Measurements from ENCODE around the gene CATSPERE.

The CATSPERE gene

DNA sequence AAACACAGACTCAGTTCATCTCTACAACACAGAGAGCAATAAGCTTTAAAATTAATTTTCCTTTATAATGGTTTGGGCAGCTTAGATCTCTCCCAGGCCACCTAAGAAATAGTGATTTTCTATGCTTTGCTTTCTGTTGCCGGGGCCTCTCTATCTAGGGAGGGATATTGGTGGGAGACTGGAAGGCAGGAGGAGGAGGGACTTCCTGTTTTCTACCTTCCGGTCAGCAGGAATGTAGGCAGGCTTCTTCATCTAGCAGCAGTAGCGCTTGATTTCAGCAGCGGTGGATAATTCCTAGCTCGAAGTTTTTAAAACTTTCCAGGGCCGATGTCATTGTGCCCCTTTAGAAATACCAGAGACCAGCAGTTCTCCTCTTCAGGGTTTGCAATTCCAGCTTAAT, 186.7 kb downstream of the CATSPERE start:
- Histone ChIP-seq H3K36me3 (ENCODE audit: low read depth) (no peaks in the 10 kb centered on the region), H3K27ac (ENCODE audit: poor library complexity, severe bottlenecking) (no peak overlapping the region), H3K4me3 (ENCODE audit: severe bottlenecking) (no peak overlapping the region), H3K27me3 (ENCODE audit: insufficient read depth, poor library complexity, severe bottlenecking) (no peaks in the 10 kb centered on the region), H3K4me1 (ENCODE audit: insufficient read depth, poor library complexity, severe bottlenecking) (no peaks in the 10 kb centered on the region), H3K9me3 (ENCODE audit: severe bottlenecking) (no peaks in the 10 kb centered on the region)
- no peak for ATAC-seq (ENCODE audit: low read depth)
- DNase-seq (ENCODE audit: low spot score) = no peak
- TF ChIP-seq, protein P1, sequence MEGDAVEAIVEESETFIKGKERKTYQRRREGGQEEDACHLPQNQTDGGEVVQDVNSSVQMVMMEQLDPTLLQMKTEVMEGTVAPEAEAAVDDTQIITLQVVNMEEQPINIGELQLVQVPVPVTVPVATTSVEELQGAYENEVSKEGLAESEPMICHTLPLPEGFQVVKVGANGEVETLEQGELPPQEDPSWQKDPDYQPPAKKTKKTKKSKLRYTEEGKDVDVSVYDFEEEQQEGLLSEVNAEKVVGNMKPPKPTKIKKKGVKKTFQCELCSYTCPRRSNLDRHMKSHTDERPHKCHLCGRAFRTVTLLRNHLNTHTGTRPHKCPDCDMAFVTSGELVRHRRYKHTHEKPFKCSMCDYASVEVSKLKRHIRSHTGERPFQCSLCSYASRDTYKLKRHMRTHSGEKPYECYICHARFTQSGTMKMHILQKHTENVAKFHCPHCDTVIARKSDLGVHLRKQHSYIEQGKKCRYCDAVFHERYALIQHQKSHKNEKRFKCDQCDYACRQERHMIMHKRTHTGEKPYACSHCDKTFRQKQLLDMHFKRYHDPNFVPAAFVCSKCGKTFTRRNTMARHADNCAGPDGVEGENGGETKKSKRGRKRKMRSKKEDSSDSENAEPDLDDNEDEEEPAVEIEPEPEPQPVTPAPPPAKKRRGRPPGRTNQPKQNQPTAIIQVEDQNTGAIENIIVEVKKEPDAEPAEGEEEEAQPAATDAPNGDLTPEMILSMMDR (IDR thresholded peaks at IDR 0.05; ENCODE audit: poor library complexity, severe bottlenecking) = no peak

DNA sequence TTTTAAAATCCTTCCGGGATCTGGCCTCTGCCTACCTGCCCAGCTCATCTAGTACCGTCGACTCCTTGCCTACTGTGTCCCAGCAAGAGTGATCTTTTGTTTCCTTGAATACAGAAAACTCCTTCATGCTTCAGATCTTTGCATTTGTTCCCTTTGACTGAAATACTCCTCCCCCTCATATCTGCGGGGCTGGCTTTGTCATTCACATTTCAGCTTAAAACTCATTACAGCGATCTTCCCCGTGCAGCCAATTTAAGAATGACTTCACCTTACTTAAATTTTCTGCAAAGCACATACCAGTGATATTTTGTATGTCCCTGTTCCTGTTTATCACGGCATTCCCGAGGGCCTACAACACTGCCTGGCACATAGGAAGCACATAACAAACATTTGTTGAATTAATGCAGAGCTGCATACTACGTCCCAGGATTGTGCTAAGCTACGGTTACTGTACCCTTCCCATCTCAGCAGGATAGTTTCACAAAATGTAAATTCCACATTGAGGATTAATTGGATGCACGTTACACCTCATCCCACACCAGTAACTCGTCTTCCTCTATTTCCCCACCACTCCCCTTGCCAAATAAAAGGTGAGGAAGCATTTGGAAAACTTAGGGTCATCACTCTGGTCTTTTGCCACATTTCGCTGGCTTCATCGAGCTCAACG, 191.0 kb downstream of the CATSPERE start:
- no peak for DNase-seq (ENCODE audit: low spot score)
- Histone ChIP-seq H3K4me3 (ENCODE audit: severe bottlenecking) (peak overlapping the region; percentile 82), H3K27ac (ENCODE audit: poor library complexity, severe bottlenecking) (peak overlapping the region; percentile 60), H3K4me1 (ENCODE audit: insufficient read depth, poor library complexity, severe bottlenecking) (peaks cover 9% of the 10 kb centered on the region), H3K36me3 (ENCODE audit: low read depth) (peaks cover 7% of the 10 kb centered on the region), H3K27me3 (ENCODE audit: insufficient read depth, poor library complexity, severe bottlenecking) (no peaks in the 10 kb centered on the region), H3K9me3 (ENCODE audit: severe bottlenecking) (no peaks in the 10 kb centered on the region)
- no peak for ATAC-seq (ENCODE audit: low read depth)
- TF ChIP-seq, protein P1 (IDR thresholded peaks at IDR 0.05; ENCODE audit: poor library complexity, severe bottlenecking) = no peak

DNA sequence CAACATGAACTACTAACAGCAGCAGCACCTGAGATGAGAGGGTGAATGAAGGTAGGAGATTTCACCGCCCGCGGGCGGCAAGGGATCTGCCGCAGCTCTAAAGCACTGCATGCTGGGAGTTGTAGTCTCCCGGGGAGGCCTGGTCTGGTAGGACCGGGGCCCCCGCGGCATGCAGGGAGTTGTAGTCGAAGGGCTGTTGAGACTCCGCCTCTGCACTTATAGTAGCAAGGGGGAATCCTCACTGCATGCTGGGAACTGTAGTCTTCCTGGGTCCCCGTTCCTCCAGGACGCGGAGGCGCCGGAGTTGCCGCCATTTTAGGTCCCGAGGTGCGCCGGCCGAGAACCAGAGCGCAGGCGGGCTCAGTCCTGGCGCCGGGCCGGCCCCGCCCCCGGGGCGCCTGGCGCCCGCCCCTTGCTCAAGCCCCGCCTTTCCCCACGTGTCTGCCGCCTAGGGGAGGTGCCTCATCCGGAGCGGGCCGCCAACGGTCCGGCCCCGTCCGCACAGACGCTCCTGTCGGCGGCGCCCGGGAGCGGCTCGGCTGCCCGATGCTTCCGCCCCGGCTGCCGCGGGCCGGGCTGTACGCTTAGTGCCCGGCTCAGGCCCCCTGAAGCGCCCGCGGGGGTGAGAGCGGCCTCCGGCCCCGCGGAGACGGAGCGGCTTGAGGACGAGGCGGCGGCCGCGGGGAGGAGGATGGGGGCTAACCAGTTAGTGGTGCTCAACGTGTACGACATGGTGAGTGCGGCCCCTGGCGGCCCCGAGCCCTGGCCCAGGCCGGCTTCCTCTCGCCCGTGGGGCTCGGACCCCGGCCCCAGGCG, 191.8 kb downstream of the CATSPERE start, which contains the start of gene DESI2:
Gene DESI2, plus strand, starts transcription at position 504 of the 816 bp plus-strand sequence. Its CDS starts 188 bp downstream, at position 692.
- peak within 1 kb of the TSS; percentile 60 for H3K27ac ChIP-seq (ENCODE audit: poor library complexity, severe bottlenecking)
- peak; percentile 98 for DNase-seq (ENCODE audit: low spot score)

DNA sequence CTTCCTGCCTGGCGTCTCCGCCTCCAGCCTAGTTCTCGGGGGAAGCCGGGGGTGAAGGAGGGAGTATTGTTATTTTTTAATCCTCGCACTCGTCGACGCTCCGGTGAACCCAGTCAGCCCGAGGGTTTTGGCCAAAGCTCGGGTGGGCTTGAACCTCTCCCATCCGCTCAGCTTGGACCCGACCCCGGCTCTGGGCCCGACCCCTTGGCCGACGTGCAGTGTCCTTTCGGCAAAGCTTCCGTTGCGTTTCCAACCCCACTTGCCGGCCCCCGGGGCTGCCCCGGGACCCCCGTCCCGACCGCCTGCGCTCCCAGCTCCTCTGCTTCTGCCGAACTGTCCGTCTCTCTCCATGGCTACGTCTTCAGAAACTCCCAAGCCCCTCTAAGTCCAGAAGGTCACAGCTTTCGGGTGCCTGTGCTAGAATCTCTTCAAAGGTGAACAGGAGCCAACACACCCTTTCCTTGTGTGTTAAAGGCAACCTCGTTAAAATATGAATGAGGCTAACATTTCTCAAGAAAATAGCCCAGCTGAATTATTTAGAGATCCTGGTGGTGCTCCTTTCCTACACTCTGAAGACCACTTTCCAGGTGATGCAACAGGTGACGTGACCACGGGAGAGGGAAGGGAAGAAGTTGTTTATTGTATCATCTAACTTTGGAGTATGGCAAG, 192.5 kb downstream of the CATSPERE start:
- DNase-seq (ENCODE audit: low spot score) (peak; percentile 49), ATAC-seq (ENCODE audit: low read depth) (no peak)
- H3K4me1 ChIP-seq (ENCODE audit: insufficient read depth, poor library complexity, severe bottlenecking) = peaks cover 9% of the 10 kb centered on the region

More for the DNA sequence above, 191.8 kb downstream of the CATSPERE start, which contains the start of gene DESI2:
- peaks cover 9% of the 10 kb centered on the region for H3K4me1 ChIP-seq (ENCODE audit: insufficient read depth, poor library complexity, severe bottlenecking)
- TF ChIP-seq, protein P1 (IDR thresholded peaks at IDR 0.05; ENCODE audit: poor library complexity, severe bottlenecking) = peak; percentile 48
- H3K4me3 ChIP-seq (ENCODE audit: severe bottlenecking) = peak within 1 kb of the TSS; percentile 82
- peaks cover 12% of the 10 kb centered on the region for H3K36me3 ChIP-seq (ENCODE audit: low read depth)
- H3K9me3 ChIP-seq (ENCODE audit: severe bottlenecking) = no peaks in the 10 kb centered on the region
- no peaks in the 10 kb centered on the region for H3K27me3 ChIP-seq (ENCODE audit: insufficient read depth, poor library complexity, severe bottlenecking)
- ATAC-seq (ENCODE audit: low read depth) = peak; percentile 97

More for the DNA sequence above, 192.5 kb downstream of the CATSPERE start:
- Histone ChIP-seq H3K27ac (ENCODE audit: poor library complexity, severe bottlenecking) (peak overlapping the region; percentile 60), H3K9me3 (ENCODE audit: severe bottlenecking) (no peaks in the 10 kb centered on the region), H3K27me3 (ENCODE audit: insufficient read depth, poor library complexity, severe bottlenecking) (no peaks in the 10 kb centered on the region), H3K4me3 (ENCODE audit: severe bottlenecking) (peak overlapping the region; percentile 82), H3K36me3 (ENCODE audit: low read depth) (peaks cover 12% of the 10 kb centered on the region)
- TF ChIP-seq, protein P1 (IDR thresholded peaks at IDR 0.05; ENCODE audit: poor library complexity, severe bottlenecking) = peak; percentile 13

Measured in RWPE2 (cell line).